Activated T-helper 1 cell treated with Interleukin-2 at 50 U/mL for 16 hours (primary cell): Measurements from ENCODE around the gene MYO5C.

Experiments used
- DNase-seq: peaks from one replicate; pipeline ENCODE4 v3.0.0-alpha.2; 2020; ENCODE audit warnings: low read depth

MYO5C gene, protein sequence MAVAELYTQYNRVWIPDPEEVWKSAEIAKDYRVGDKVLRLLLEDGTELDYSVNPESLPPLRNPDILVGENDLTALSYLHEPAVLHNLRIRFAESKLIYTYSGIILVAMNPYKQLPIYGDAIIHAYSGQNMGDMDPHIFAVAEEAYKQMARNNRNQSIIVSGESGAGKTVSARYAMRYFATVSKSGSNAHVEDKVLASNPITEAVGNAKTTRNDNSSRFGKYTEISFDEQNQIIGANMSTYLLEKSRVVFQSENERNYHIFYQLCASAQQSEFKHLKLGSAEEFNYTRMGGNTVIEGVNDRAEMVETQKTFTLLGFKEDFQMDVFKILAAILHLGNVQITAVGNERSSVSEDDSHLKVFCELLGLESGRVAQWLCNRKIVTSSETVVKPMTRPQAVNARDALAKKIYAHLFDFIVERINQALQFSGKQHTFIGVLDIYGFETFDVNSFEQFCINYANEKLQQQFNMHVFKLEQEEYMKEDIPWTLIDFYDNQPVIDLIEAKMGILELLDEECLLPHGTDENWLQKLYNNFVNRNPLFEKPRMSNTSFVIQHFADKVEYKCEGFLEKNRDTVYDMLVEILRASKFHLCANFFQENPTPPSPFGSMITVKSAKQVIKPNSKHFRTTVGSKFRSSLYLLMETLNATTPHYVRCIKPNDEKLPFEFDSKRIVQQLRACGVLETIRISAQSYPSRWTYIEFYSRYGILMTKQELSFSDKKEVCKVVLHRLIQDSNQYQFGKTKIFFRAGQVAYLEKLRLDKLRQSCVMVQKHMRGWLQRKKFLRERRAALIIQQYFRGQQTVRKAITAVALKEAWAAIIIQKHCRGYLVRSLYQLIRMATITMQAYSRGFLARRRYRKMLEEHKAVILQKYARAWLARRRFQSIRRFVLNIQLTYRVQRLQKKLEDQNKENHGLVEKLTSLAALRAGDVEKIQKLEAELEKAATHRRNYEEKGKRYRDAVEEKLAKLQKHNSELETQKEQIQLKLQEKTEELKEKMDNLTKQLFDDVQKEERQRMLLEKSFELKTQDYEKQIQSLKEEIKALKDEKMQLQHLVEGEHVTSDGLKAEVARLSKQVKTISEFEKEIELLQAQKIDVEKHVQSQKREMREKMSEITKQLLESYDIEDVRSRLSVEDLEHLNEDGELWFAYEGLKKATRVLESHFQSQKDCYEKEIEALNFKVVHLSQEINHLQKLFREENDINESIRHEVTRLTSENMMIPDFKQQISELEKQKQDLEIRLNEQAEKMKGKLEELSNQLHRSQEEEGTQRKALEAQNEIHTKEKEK (N-terminal part only)

DNA sequence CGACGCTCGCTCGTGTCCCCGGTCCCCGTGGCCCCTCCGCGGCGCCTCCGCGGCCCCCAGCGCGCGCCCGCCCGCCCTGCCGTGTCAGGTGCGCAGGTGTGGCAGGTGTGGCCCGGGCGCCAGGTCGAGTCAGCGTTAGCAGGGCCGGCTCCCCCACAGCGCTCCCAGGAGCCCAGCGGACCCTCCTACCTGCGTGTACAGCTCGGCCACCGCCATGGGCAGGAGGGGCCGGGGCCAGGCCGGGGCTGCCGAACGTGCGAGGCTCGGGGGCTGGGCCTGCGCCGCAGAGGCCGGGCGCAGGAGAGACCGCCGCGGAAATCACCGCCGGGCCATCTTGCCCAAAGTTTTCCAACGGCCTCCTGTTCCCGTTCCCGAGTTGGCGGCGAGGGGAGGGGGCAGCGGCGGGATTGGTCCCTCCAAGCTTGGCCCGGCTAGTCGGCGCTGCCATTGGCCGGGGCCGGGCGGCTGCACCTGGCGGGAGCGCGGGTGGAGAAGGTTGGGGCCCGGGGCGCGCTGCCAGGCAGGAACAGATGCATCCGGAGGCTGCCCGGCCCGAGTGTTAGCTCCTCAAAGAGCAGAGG lies at the start of gene MYO5C:
Gene MYO5C, minus strand, starts transcription at position 384 of the 581 bp plus-strand sequence. Its CDS starts 168 bp downstream, at position 216.
- DNase-seq, result no peak

DNA sequence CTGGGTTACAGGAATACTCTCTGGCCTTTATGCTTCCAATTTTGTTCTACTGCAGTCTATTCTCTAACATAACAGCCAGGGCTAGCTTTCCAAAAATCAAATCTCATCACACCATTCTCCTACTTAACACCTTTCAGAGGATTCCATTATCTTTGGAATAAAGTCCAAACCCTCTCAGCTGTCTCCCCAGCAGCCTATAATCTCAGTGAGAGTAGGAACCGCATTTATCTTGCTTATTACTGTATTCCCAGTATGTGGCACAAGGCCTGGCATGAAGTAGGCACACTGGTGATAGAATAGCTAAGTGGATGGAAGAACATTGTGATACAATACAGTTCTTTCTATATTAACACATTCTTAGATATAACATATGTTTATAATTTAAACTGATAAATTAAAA lies 49.0 kb upstream of the MYO5C start:
- DNase-seq, result no peak

DNA sequence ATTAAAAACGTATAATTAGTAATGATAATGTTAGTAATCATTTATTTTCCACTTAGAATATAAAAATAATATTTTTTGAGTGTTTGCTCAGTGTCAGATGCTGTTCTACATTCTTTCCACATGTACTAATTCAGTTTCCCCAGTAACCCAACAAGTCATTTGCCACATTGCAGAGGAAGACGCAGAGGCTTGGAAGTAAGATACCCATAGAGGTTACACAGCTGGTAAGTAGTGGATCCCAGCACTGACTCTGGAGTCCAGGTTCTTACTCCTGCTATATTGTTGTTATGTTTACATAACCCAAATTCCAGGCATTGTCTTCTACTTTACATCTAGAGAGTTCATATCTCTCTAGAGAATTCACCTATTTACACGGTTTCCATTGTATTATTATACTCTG lies 48.2 kb upstream of the MYO5C start:
- no peak for DNase-seq

DNA sequence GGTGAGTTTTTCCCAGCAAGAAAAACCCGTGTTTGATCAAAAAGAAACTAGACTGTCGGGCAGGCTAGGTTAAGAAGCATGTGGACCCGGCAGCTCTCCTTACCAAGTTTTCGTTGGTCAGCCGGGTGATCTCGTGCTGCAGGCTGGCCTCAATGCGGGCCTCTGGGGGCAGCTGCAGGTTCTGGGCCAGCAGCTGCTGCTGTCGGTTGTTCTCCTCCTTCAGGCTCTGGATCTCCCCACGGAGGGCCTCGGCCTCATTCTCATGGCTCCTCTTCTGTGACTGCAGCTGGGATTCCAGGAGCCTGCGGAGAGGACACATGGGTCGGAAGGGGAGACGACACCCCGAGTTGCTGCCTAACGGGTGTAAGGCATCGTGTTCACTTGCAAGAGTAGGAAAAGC lies 44.5 kb upstream of the MYO5C start:
- DNase-seq, result no peak

DNA sequence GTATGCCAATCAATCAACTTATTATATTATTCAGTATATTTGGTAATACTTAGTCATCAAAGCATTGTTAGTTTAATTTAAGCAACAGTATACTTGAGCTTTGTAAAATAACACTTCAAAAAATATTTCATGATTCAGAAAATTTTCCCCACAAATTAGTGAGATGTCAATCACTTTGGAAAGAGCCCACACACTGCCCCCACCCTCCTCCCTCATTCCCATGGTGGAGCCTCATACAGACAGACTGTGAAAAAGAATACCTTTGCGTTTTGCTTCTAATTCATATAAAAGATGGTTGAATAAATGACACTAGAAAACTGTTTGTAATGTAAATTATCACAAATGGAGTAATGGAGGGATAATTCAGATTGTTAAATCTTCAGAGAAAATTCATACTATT lies 43.3 kb upstream of the MYO5C start:
- no peak for DNase-seq

DNA sequence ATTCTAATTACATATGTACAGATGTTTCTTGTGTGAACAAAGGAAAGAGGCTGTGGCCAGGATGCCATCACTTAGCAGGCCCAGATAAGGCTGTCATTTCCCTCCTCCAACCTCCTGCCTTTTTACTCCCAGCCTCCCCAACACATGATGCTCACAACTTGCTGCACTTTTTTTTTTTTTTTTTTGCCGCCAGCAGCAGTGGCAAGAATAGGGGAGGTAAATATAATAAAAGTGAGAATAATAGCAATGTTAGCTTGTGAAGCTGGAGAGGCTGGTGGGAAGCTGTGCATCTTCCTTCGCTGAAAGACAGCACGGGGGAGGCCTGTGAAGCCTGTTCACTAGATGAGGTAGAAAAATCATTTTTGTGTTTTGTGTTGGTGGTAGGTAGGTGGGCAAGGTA lies 42.5 kb upstream of the MYO5C start:
- no peak for DNase-seq

DNA sequence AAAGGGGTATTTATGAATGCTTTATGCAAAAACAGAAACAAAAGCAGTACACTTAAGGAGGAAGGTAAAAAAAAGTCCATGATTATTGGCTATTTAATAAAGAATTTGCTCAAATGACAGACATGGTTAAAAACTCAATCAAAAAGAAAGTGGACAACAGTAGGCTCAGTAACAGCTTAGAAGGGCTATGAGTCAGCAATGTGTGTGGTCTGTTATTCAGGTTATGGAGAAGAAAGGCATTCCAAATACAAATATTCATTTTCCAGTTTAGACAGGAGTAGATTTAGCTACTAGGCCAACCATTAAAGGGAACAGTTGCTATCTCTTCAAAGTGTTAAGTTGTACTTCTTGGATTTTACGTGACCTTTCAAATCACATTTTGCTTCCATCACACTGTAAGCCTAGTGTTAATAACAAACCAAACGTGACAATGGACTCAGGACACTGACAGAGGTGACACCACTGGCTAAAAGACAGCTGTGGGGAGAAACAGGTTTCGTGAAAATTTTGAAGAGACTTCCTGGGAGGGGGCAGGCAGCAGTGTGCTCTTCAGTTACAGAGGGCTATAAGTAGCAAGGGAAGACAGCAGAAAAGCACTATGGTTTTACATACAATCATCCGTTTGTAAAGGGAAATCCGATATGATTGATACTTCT lies 41.7 kb upstream of the MYO5C start:
- no peak for DNase-seq

DNA sequence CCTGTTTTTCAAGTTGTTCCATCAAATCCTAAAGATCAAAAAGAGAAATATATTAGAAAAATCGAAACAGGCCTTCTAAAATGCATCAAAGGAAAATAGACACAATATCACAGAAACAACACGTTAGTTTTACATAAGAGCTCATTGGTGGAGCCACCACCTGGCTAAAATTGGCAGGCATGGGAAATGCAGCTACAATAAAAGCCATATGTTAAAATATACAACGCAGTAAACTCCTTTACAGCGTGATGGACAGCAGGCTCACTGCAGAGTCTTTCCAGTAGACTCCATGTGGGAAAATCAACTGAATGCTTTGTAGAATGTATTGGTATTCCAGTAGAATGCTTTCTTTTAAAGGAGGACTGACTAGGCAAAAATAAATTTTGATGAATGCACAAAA lies 40.9 kb upstream of the MYO5C start:
- no peak for DNase-seq

DNA sequence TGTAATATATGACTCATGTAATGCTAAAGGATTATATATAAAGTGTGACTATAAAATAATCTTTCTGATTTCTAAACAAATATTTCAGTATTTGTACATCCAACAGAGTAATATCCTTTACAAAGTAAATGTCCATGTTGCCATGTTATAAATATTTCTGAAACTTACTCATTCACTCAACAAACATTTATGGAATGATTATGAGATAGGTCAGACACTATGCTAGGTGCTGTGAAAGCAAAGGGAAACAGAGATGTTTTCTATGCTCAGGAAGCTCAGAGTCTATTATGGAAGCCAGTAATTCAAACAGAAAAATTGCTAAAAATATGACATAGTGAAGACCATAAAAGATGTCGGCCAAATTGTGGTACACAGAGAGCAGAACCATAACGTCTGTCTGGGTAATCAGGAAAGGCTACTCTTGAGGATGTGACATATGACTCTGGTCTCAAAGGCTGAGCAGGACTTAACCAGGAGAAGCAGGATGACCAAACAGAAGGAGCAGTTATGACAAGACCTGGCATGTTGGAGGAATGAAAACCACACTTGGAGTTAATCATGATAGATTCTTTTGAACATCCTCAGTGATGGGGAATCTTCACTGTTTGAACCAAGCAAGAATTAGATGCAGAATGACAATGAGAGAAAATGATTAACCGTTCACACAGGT lies 39.0 kb upstream of the MYO5C start:
- no peak for DNase-seq

DNA sequence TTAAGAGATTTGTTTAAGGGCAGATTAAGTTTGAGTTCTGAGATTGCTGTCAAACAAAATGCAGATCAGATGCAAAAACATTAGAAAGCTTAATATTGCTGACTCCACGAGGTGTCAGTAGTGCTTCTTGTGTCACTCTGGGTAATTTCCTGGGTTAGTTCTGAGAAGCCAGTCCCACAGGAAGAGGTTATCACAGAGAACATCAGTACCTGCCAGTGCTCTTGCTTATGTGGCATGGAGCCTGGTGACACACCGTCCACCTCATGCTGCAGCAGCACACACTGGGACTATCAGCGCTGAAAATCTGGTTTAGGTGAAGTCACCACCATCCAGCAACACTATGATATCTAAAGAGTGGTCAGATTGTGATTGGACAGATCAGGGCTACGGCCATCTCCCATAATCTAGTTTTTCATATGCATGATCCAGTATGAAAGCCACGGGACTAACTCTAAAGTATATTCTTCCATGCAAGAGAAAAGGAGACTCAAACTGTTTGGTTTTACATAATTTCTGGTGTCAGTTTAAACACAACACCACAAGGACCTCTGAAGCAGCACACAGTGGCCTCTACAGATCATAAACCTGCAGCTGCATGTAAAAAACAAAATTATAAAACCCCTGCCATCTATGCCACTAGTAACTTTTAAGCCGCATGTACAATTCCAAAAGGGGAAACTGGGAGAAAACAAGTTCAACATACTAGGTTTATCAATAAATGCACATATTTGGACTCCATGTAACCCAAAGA lies 36.1 kb upstream of the MYO5C start:
- peak; percentile 25 for DNase-seq

DNA sequence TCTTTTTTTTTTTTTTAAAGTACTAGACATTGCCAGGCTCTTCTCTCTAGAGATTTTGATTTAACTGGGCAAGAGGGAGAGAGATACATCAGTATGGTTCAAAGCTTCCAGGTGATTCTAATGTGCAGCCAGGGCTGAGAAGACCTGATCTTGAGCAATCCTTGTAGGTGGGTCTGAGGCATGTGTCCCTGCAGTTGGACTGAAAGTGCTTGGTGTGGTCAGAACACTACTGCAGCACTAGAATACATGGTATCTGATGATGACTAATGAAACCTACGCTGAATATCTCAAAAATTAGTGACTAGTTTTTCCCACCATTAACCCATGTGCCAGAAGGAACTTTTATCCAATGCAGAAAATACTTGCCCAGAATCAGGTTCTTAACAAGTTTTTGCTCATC lies 34.4 kb upstream of the MYO5C start:
- DNase-seq, result no peak

DNA sequence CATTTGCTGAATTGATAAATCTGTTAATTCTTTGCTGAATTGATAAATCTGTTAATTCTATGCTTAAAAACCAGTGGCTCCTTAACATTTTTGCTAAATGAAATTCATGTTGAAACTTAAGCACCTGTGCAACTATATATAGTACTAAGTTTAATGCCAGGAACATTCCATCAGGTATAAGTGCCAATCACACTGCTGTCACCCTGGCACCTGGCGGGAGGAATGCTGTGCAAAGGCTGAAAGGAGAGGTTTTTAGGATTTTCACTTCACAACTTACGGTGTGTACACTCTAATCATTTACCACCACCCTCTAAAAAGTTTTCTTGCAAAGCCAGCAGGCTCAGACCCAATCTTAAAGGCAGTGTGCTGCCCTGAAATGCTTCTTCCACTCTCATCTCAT lies 33.5 kb upstream of the MYO5C start:
- DNase-seq, result no peak

DNA sequence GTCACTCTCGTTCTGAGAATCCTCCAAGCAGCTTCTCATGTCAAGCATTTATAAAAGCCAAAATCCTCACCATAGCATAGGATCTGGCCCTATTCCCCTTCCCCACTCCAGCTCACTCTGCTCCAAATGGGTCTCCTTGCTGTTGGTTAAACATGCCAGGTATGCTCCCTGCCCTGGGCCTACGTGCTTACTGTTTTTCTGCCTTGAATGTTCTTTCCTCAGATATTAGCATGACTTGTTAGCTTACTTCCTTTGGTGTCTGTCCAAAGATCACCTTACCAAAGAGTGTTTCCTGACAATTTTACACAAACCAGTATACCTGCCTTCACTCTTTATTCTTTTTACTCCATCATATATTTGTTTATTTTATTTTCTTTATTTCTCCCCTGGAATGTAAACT lies 33.1 kb upstream of the MYO5C start:
- DNase-seq, result no peak

DNA sequence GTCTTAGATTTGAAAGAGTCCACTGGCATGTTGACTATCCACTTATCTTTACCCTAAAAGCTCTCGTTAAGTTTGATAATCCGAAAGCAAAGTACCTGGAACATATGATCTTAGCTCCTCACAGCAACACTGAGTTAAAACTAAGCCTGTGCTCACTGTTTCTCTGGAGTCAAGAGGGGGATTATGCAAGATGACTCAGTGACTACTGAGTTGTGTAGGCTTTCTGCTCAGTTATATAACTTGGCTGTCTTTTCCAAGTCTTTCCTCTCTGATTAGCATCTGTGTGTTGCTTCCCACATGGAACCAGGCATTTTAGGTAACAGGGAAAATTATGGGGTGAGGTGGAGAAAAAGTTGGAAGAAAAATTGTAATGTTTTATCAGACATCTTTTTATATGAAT lies 31.2 kb upstream of the MYO5C start:
- DNase-seq, result no peak

DNA sequence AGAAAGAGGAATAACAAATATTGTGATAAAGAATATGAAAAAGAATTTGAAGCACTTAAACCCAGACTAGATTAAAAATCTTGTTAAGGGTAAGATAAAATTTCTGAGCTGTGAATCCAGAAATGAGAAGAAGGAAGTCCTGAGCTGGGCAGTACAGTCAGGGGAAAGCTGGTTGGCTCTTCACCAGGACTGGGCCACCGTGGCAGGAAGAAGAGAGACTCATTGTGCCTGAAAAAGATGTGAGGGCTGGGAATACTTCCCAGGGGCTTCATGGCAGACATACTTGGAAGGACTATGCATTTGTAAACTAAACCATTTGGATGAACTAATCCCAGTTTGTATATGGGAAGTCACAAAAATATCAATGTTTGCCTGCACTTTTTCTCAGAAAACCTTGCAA lies 28.5 kb upstream of the MYO5C start:
- DNase-seq, result no peak

DNA sequence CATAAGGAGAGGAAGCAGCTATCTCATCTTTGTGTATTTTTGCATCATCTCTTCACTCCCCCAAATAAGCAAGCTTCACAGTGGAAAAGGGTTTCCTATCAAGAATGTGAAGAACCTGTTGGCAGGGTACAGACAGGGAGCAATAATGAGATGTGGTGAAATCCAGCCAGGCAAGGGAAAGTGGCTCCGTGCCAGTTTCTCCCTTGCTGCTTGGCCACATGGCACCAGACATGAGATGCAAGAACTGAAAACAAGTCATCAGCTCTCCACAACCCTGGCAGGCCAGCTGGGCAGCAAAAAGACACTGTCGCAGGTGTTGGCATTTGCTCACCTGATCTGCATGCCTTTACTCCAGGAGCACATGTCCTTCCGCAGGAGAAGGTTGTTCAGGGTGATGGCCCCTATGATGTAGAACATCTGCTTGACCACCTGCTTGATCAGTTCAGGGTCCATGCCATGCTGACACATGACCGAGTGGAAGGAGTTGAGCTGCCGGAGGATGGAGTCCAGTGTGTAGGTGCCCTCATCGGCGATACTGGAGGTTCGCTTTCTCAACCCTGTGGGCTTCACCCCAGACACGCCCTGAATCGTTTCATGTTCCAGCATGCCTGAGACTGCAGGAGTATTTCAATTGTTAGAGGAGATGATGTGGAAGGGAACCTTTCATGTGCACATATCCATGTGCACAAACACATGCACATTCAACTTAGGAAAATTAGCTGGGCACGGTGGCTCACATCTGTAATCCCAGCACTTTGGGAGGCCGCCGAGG lies 23.3 kb upstream of the MYO5C start:
- DNase-seq, result no peak

DNA sequence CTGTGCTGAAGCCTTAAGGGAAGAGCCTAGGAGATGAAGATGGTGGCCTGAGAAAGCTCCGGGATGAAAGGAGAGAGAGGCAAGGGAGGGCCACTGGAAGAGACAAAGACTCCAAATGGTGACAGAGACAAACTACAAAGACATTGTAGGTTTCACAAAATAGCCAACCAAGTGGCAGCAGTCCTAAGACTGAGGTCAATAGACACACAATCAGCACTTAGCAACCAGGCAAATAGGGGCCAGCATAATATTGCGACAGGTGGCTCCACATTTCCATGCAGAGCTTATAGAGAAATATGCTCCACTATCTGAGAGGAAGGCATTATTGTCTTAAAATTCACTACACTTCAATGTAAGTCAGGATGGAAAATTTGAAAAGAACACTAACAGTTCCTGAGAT lies 22.1 kb upstream of the MYO5C start:
- no peak for DNase-seq

DNA sequence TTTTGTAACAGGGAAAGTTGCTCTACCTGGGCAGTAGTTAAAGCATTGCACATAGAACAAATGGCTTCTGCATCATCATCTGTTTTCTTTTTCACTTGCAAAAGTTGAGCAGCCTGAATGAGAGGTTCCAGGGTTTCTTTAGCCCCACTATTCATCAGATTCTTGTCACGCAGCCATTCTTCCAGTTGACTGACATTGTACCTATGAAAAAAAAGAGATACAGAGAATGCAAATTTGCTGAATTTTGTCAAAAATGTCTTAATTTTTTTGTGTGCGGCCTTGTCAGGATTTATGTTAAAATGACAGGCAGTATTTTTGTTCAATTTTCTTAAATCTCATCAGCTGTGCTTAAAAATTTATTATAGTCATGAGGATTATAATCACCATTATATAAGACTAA lies 21.4 kb upstream of the MYO5C start:
- DNase-seq, result no peak

DNA sequence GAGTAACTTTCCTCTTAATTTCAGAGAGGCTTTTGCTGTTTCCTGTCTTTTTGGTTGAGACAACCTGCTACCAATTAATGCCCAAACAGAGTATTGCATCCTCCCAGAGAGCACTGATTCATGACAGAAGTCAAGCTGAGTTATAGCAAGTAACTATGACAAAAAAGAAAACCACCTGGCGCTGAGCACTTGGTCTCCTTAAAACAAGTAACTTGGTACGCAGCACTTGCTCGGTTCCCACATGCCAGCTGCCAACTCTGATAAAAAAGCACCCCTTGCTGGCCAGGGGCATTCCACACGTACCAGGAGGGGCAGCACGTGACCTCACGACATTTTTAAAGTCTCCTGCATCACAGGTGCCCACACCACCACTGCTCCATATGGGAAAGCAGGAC lies 13.5 kb upstream of the MYO5C start:
- no peak for DNase-seq
